Measurements from ENCODE around the gene C1orf87. TPM values are rescaled to one million over a fixed set of nuclear protein-coding genes. Genes with fewer than 3 reads are reported as not detected.

Gene C1orf87
- polyA plus RNA-seq, 1 donor = 0.80 TPM

DNA sequence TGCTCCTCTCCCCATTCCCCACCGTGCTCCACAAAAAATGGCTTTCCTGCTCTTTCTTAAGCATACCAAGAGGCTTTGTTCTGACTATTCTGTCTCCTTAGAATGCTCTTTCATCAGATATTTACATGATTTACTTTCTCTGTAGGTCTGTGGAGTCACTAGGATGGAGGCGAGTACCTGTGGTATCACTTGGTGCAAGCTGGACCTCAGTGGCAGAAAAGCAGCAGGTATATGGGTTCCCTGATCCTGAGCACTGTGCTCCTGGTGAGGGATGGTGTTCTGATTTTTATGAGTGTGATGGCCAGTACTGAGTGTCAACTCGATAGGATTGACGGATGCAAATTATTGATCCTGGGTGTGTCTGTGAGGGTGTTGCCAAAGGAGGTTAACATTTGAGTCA lies 10.0 kb downstream of the C1orf87 start:
- DNase-seq (ENCODE audit: low read depth) = no peak

DNA sequence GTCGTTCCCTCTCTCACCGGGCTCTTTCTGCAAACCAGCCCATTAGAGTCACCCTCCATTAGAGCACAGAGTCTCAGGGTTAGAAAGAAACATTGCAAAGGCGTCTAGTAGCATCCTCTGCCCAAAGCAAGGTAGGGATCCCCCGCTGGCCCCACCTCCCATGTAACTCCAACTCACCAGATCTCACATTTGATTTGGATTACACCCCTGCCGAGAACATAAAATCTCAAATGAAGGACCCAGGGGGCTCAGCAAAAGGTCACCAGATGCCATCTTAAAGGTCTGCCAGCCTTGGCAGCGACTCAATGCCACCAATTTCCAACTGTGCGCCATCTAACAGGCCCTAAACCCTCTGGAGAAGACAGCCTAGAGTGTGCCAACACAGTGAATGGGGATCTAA lies 14.1 kb downstream of the C1orf87 start:
- no peak for DNase-seq (ENCODE audit: low read depth)

GRCh38 chr1:60055336-60055735 lies 18.2 kb downstream of the C1orf87 start:
- DNase-seq (ENCODE audit: low read depth) = no peak

- no peak for DNase-seq (ENCODE audit: low read depth)
Observed at GRCh38 chr1:60054374-60054773, 19.2 kb downstream of the C1orf87 start.

- DNase-seq (ENCODE audit: low read depth) = no peak
Observed at GRCh38 chr1:60052601-60053000, 21.0 kb downstream of the C1orf87 start.

DNA sequence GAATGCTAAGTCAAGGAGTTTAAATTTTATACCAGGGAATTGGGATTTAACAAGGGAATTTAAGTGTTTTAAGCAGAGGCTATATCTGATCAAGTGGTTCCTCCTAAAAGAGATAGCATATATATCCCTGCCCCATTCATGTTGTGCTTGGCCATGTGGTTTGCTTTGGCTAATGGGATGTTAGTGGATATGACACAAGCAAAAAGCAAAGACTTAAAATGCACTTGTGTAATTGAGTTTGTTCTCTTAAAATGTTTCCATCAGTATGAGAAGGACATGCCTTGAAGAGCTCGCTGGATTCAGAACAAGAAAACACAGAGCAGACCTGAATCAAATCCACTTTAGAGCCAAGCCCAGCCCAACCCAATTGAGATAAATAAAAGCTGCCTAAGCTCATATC lies 22.4 kb downstream of the C1orf87 start:
- DNase-seq (ENCODE audit: low read depth) = no peak

- no peak for DNase-seq (ENCODE audit: low read depth)
Observed at GRCh38 chr1:60049188-60049587, 24.4 kb downstream of the C1orf87 start.

DNA sequence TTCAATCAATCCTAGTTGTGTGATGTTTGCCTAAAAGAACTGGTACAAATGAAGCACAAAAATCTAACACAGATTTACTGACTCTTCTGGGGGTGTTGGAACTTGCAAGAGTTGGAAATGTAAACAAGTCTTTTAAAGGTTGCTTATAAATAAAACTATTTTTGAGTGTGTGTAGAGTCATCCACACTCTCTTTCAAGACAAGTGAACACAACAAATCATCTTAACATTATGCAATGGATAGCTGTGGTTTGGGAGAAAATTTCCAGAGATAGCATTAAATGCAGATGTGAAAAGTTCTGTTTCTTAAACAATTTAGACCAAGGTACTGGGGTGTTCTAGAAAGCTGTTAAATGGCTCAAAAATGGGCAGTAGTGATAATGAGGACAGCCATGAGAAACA lies 28.7 kb downstream of the C1orf87 start:
- DNase-seq (ENCODE audit: low read depth) = no peak

DNA sequence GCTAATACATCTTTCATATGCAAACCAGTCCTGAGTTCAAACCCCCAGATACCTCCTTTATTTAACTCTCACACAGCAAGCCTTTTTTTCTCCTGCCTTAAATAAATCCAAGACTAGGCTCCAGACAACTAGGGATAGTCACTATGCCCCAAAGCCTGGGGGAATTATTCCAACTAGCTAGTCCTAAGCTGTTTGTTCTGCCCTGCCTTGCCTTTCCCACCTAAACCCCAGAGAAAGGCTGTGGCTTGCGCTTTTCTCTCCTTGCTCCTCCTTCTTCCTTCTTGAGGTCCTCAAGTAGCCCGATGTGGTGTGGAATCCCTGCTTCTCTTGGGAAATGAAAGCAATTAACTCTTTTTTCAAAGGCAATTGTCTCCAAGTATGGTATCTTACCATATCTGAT lies 31.8 kb downstream of the C1orf87 start:
- no peak for DNase-seq (ENCODE audit: low read depth)

DNA sequence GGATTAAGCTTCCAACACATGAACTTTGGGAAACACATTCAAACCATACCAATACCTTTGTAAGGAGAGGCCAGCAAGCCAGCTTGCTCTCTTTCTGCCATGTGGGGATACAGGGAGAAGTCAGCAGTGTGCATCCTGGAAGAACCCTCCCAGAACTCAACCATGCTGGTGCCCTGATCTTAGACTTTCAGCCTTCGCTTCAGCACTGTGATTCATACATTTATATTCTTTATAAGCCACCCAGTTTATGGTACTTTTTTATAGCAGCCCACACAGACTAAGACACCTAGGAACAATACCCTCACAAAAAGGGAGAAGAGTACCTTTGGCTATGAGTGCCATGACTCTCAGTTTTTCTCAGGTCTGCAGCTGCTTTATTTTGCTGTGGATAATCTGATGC lies 35.9 kb downstream of the C1orf87 start:
- no peak for DNase-seq (ENCODE audit: low read depth)

- no peak for DNase-seq (ENCODE audit: low read depth)
Observed at GRCh38 chr1:60036856-60037460, 36.6 kb downstream of the C1orf87 start.

GRCh38 chr1:60035921-60036320 lies 37.6 kb downstream of the C1orf87 start:
- no peak for DNase-seq (ENCODE audit: low read depth)

- DNase-seq (ENCODE audit: low read depth) = no peak
Observed at GRCh38 chr1:60034999-60035398, 38.6 kb downstream of the C1orf87 start.

GRCh38 chr1:60033066-60033465 lies 40.5 kb downstream of the C1orf87 start:
- DNase-seq (ENCODE audit: low read depth) = no peak

GRCh38 chr1:60031146-60031545 lies 42.4 kb downstream of the C1orf87 start:
- no peak for DNase-seq (ENCODE audit: low read depth)

GRCh38 chr1:60025552-60025951 lies 48.0 kb downstream of the C1orf87 start:
- DNase-seq (ENCODE audit: low read depth) = no peak

DNA sequence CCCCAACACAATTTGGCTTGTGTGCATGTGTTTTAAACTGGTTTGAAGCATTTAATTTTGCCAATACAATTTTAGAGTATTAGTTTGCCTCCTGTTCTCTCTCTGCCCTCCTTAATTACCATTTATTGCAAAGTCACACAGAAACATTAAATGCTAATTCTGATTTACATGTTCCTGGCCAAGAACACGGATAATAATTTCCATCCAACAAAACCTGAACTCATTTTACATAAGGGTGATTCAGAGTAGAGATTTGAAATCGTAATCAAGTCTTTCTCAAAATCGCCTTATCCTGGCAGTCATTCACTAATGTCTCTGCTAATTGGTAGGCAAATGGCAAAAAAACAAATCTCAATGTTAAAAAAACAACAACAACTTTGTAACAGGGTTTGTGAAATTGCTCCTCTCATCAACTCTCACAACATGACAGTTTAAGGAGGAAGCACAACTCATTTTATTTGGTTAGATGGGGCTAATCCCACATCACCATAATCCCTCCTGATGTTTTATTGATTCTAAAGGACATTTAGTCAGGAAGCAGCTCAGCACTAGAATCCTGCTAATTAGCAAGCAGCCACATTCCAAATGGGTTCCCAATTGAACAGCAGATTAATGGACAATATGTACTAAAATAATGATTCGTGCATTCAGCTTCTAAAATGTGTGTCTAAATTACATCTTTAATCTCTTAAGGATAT lies 55.9 kb downstream of the C1orf87 start:
- DNase-seq (ENCODE audit: low read depth) = no peak

GRCh38 chr1:60010690-60011089 lies 62.9 kb downstream of the C1orf87 start:
- DNase-seq (ENCODE audit: low read depth) = no peak

DNA sequence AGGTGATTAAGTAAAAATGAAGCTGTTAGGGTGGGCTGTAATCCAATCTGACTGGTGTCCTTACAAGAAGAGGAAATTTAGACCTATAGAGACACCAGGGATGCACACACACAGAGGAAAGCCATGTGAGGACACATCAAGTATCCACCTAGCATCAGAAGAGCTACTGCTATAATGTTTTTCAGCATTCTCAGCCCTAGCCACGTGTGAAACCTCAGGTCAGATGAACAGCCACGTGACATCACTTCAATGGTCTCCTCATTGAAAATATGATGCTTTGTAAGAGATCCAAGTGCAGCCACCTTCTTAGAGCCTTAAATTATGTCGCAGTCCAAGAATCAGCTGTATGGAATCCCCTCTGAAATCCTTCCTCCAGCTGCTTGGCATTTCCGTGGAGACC lies 65.1 kb downstream of the C1orf87 start:
- no peak for DNase-seq (ENCODE audit: low read depth)

DNA sequence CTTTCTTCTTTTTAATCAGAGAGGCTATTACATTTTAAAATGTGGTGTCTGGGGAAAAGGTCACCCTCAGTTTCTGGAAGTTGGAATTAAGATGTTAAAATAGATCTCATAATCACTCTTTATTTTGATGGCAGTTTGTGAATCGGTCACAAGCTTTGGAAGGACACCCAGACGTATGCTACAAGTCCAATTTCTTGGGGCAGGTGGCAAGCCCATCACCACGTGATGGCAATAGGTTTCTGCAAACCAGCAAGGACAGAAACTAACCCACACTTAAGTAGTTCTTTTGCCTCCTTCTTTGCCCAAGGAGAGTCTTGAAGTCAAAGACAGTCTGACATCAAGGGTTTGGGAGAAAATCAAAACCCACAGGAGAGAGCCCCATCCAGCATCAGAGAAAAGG lies 72.9 kb downstream of the C1orf87 start:
- DNase-seq (ENCODE audit: low read depth) = no peak

DNA sequence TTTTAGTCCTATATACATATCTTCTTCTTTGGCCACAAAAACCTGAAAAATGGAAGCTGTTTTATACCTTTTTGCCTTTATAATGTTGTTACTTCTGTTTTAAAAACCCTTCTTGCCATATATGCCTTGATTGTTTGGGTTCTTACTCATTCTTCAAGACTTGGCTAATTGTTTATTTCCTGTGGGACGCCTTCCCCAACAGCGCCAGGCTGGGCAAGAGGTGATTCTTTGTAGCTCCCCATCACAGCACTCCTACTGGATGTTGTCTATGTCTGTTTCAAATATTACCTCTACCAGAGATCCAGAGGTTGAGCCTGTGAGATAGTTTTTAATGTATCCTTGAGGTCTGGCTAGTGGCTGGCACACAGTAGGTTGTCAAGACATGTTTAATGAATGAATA lies 73.8 kb downstream of the C1orf87 start:
- DNase-seq (ENCODE audit: low read depth) = no peak

GRCh38 chr1:59999006-59999405 lies 74.6 kb downstream of the C1orf87 start:
- DNase-seq (ENCODE audit: low read depth) = no peak

DNA sequence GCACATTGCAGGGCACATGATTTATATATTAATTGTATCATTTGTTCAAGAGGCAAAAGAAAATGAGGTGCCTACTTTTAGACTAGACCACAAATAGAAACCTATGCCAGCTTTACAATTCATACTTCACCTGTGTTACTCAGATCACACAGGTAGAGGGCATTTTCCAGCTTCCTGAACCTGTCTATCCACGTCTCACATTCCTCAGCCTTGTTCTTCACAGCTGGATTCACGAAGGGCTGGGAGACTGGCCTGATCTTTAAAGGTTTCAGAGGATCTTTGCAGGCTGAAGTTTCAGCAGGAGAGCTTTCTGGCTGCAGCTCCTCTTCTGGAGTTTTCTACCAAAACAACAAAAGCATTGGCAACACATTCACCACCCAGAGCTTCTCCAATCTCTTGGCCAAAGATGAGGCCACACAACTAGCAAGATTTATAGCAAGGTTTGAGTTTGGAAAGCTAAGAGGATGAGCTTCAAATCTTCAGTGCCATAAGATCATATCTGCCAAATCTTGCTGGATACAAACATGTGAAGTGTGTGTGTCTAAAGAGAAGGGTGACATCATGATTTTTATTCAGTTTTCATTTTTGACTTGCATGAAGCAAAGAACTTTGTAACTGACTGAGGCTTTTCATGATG lies 76.0 kb downstream of the C1orf87 start:
- no peak for DNase-seq (ENCODE audit: low read depth)
